Astrocyte of the spinal cord (primary cell): ENCODE results near the gene RMC1.

Experiments
- DNase-seq: peaks from one replicate; pipeline ENCODE4 v3.0.0; 2011; ENCODE audit warnings: low read depth, low spot score
- H3K4me3 ChIP-seq: 2 replicates; pipeline ENCODE4 v1.5.1; 2011; ENCODE audit warnings: low read depth, mild to moderate bottlenecking, low read length, moderate library complexity
- in situ Hi-C: cut with HindIII; loops from 2 replicates; pipeline ENCODE4 v1.10.0; 2017; ENCODE audit warnings: low sequenced_read_pairs
- TF ChIP-seq, protein P1 (sequence below): IDR thresholded peaks from 2 replicates; pipeline ENCODE4 v1.5.1; 2012; ENCODE audit warnings: low read depth, mild to moderate bottlenecking, low read length, inconsistent platforms

RMC1 gene

DNA sequence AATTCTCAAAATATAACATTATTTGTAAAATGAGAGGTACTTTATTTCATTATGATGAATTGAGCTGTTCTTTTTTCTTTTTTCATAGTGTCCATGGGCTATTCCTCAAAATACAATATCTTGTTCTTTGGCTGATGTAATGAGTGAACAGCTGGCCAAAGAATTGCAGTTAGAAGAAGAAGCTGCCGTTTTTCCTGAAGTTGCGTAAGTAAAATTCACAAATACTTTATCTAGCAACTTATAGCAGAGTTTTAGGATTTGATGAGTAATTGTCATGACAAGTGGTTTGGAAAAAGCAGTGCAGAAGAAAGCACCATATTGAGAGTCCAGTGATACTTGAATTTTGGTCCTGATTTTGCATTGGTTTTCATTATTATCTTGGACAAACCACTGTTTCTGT, 40.4 kb upstream of the RMC1 start:
- DNase-seq = no peak
- in situ Hi-C loops = no loop called here
- TF ChIP-seq, protein P1, sequence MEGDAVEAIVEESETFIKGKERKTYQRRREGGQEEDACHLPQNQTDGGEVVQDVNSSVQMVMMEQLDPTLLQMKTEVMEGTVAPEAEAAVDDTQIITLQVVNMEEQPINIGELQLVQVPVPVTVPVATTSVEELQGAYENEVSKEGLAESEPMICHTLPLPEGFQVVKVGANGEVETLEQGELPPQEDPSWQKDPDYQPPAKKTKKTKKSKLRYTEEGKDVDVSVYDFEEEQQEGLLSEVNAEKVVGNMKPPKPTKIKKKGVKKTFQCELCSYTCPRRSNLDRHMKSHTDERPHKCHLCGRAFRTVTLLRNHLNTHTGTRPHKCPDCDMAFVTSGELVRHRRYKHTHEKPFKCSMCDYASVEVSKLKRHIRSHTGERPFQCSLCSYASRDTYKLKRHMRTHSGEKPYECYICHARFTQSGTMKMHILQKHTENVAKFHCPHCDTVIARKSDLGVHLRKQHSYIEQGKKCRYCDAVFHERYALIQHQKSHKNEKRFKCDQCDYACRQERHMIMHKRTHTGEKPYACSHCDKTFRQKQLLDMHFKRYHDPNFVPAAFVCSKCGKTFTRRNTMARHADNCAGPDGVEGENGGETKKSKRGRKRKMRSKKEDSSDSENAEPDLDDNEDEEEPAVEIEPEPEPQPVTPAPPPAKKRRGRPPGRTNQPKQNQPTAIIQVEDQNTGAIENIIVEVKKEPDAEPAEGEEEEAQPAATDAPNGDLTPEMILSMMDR = no peak
- H3K4me3 ChIP-seq = no peak overlapping the region

DNA sequence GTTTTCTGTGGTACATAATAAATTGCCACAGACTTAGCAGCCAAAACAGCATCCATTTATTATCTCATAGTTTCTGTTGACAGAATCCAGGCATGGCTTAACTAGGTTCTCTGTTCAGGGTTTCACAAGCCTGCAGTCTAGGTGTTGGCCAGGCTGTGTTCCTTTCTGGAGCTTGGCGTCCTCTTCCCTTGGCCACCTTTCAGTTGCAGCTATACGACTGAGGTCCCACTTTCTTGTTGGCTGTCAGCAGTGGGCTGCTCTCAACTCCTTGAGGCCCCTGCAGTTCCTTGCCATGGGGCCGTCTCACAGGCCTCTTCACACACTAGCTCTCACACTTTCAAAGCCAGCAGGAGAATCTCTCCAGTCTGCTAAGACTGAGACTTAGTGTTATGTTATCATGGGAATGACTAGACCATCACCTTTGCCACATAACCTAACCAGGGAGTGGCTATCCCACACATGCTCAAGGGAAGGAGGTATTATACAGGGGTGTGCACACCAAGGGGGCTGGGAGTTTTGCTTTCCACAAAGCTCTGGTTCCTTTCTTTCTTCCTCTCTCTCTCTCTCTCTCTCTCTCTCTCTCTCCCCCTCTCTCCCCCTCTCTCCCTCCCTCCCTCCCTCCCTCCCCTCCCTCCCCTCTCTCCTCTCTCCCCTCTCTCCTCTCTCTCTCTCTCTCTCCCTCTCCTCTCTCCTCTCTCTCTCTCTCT, 34.4 kb upstream of the RMC1 start:
- DNase-seq = no peak
- H3K4me3 ChIP-seq = no peak overlapping the region
- in situ Hi-C loops = no loop called here
- TF ChIP-seq, protein P1 = no peak

- DNase-seq = no peak
- no peak overlapping the region for H3K4me3 ChIP-seq
- in situ Hi-C loops = no loop called here
- TF ChIP-seq, protein P1 = no peak
Measured at GRCh38 chr18:23470620-23471387, 32.5 kb upstream of the RMC1 start.

DNA sequence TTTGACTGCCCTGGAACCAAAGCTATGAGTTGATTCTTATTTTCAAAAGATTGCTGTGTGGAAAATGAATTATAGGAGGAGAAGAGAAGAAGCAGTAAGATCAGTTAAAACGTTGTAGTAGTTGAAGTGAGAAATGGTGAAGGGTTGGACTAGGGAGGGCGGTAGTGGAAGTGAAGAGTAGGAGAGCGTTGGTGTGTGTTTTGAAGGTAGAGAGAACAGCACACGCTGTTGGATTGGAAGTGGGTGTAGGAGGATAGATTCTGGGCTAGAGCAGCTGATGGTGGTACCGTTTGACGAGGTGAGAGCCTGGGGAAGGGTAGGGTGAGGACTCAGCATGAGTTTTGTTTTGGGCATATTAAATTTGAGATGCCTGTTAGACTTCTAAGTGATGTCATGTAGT, 31.8 kb upstream of the RMC1 start:
- TF ChIP-seq, protein P1 = no peak
- in situ Hi-C loops = no loop called here
- DNase-seq = no peak
- no peak overlapping the region for H3K4me3 ChIP-seq

DNA sequence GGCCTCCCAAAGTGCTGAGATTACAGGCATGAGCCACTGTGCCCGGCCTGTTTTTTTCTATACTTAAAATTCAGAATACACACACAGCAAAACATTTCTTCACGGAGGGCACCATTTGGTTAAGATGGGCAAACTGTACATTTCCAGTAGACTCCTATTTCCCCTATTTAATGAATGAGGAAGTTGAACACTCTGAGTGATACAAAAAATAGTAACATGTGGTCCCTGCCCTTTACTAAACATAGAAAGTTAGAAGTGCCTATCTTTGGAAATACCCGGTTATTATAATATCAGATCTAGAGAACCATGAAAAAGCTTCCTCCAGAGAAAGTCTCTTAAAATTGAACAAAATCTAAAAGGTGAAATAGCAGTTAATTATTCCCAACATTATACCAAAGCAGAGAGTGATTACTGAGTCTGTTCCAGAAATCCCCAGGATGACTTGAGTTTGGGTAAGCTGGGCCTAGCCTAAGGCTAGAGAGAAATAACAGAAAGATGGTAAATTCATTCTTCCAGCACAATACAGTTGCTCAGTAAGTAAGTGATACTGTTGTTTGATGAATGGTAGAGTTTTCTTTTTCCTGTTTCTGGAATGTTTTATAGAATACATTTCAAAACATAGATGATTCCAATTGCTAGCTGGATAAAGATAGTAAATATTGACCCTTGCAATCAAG, 23.3 kb upstream of the RMC1 start:
- no peak for DNase-seq
- H3K4me3 ChIP-seq = no peak overlapping the region
- TF ChIP-seq, protein P1 = no peak
- in situ Hi-C loops = no loop called here

GRCh38 chr18:23484561-23485182, 18.6 kb upstream of the RMC1 start:
- TF ChIP-seq, protein P1 = no peak
- no peak overlapping the region for H3K4me3 ChIP-seq
- no peak for DNase-seq
- in situ Hi-C loops = no loop called here
